Measurements from ENCODE around the gene CARMIL3. TPM values are rescaled to one million over a fixed set of nuclear protein-coding genes. Genes with fewer than 3 reads are reported as not detected.

CARMIL3 gene
- total RNA-seq, 2 experiments from 2014 or later: 0.21 to 0.32 TPM

DNA sequence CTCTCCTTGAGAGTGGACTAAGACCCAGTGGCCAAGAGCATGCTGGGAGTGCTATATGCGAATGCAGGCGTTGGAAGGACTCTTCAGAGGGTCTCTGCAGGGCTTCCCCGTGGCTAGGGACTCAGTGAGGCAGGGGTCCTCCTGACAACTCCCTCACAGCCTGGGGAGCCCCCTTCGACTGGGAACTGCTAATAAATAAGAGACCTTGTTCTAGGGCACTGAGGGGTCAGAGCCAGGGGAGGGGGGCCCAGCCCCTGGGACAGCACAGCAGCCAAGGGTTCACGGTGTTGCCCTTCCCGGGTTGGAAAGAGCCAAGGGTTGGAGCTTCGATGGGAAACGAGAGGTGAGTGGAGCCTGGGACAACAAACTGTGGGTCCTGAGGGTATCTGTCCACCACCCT, 13.6 kb downstream of the CARMIL3 start:
- ChIA-PET CTCF (ENCODE audit: unreplicated experiment) (interaction anchor here (0.6 kb wide), 1 partner anchor 11 kb away, joined by 3 read pairs; no protein-coding TSS in a partner anchor), POLR2A (no interaction called here)
- Histone ChIP-seq H3K4me3 (ENCODE audit: low read depth, low read length, poor library complexity, severe bottlenecking) (no peak overlapping the region), H2AFZ (ENCODE audit: low read length) (no peak overlapping the region), H3K9me3 (ENCODE audit: low read length) (no peaks in the 10 kb centered on the region), H3K4me2 (ENCODE audit: low read length) (no peak overlapping the region), H3K27ac (ENCODE audit: low read depth, low read length, poor library complexity, severe bottlenecking) (no peak overlapping the region), H4K20me1 (ENCODE audit: insufficient read depth, low read length) (no peaks in the 10 kb centered on the region), H3K9me2 (ENCODE audit: insufficient read depth, low read length) (no peaks in the 10 kb centered on the region), H3K4me1 (ENCODE audit: insufficient read depth, low read length, poor library complexity, severe bottlenecking) (no peaks in the 10 kb centered on the region), H3K79me2 (ENCODE audit: insufficient read depth, low read depth, low read length) (no peaks in the 10 kb centered on the region), H3K36me3 (ENCODE audit: insufficient read depth, low read length) (no peaks in the 10 kb centered on the region)
- TF ChIP-seq EZH2phosphoT487 (IDR thresholded peaks at IDR 0.05; ENCODE audit: borderline replicate concordance, low read depth, low read length): no peak
- TF ChIP-seq, protein P1, sequence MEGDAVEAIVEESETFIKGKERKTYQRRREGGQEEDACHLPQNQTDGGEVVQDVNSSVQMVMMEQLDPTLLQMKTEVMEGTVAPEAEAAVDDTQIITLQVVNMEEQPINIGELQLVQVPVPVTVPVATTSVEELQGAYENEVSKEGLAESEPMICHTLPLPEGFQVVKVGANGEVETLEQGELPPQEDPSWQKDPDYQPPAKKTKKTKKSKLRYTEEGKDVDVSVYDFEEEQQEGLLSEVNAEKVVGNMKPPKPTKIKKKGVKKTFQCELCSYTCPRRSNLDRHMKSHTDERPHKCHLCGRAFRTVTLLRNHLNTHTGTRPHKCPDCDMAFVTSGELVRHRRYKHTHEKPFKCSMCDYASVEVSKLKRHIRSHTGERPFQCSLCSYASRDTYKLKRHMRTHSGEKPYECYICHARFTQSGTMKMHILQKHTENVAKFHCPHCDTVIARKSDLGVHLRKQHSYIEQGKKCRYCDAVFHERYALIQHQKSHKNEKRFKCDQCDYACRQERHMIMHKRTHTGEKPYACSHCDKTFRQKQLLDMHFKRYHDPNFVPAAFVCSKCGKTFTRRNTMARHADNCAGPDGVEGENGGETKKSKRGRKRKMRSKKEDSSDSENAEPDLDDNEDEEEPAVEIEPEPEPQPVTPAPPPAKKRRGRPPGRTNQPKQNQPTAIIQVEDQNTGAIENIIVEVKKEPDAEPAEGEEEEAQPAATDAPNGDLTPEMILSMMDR (conservative IDR thresholded peaks at IDR 0.05; ENCODE audit: low read length): no peak
- no peak for DNase-seq (ENCODE audit: low spot score)
- BruUV-seq (replicated peaks): no TSS peak
- intact Hi-C loops (cut with micrococcal nuclease; ENCODE audit: unreplicated experiment): no loop called here

DNA sequence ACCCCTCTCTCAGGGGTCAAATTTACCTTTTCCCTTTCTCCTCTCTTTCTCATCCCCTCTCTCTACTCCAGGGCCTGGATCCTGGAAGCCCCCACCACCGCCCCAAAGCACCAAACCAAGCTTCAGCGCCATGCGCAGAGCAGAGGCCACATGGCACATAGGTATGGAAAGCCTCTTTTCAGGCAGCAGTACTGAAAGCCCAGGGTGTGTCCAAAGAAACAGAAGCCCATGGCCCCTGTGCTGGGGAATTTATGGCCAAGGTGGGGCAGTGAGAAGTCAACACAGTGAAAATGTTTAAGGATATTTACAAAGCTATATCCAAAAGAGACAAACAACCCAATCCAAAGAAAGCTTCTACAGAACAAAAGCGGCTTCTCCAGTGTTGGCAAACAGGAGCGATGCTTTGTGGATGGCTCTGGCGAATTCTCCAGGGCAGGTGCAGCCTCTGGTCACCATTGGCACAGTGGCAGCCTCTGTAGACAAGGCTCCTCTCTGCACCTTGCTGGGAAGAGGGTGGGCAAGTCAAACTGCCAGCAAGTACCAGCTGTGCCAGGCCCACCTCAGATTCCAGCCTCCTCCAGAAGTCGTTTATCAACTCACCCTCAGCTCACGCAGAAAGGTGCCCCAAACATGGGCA, 14.8 kb downstream of the CARMIL3 start:
- ChIA-PET CTCF (ENCODE audit: unreplicated experiment) (no interaction called here), POLR2A (interaction anchor here (1.0 kb wide), 1 partner anchor 16 kb away, joined by 4 read pairs; no protein-coding TSS in a partner anchor)
- no peaks in the 10 kb centered on the region for H3K9me2 ChIP-seq (ENCODE audit: insufficient read depth, low read length)
- H3K4me3 ChIP-seq (ENCODE audit: low read depth, low read length, poor library complexity, severe bottlenecking): no peak overlapping the region
- DNase-seq (ENCODE audit: low spot score): no peak
- no peak overlapping the region for H3K4me2 ChIP-seq (ENCODE audit: low read length)
- no TSS peak for BruUV-seq (replicated peaks)
- intact Hi-C loops (cut with micrococcal nuclease; ENCODE audit: unreplicated experiment): no loop called here
- no peak overlapping the region for H3K27ac ChIP-seq (ENCODE audit: low read depth, low read length, poor library complexity, severe bottlenecking)
- no peaks in the 10 kb centered on the region for H3K79me2 ChIP-seq (ENCODE audit: insufficient read depth, low read depth, low read length)
- H3K36me3 ChIP-seq (ENCODE audit: insufficient read depth, low read length): no peaks in the 10 kb centered on the region
- no peaks in the 10 kb centered on the region for H4K20me1 ChIP-seq (ENCODE audit: insufficient read depth, low read length)
- TF ChIP-seq, protein P1 (conservative IDR thresholded peaks at IDR 0.05; ENCODE audit: low read length): no peak
- TF ChIP-seq EZH2phosphoT487 (IDR thresholded peaks at IDR 0.05; ENCODE audit: borderline replicate concordance, low read depth, low read length): no peak
- no peaks in the 10 kb centered on the region for H3K9me3 ChIP-seq (ENCODE audit: low read length)
- H3K4me1 ChIP-seq (ENCODE audit: insufficient read depth, low read length, poor library complexity, severe bottlenecking): no peaks in the 10 kb centered on the region
- H2AFZ ChIP-seq (ENCODE audit: low read length): no peak overlapping the region

Measured in OCI-LY7 (cell line).